ENCODE data around the gene PRMT7.
A peak's percentile ranks its signal among the peaks of the same experiment; 100 is the strongest.

Gene PRMT7

DNA sequence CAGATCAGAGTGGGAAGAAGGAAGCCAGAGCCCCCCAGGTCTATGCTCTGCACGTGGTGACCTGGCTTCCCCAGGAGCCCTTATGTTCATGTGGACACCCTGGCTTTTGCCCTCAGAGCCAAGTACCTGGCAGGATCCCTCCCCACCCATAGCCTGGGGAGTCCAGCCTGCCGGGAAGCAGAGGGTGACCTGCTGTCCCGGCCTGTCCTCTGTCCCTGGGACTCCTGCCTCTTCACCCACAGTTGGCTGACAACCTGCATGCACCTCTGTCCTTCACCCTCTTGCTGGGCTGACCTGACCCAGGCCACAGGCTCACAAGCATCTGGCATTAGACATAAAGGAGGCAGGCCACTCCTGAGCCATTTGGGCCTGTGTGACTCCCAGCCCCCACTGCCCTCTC, 77.3 kb downstream of the PRMT7 start:
- Mint-ChIP-seq H3K36me3 (ENCODE audit: low read depth) (no peaks in the 10 kb centered on the region), H3K27ac (peak overlapping the region; percentile 39)
- TF ChIP-seq, protein P1, sequence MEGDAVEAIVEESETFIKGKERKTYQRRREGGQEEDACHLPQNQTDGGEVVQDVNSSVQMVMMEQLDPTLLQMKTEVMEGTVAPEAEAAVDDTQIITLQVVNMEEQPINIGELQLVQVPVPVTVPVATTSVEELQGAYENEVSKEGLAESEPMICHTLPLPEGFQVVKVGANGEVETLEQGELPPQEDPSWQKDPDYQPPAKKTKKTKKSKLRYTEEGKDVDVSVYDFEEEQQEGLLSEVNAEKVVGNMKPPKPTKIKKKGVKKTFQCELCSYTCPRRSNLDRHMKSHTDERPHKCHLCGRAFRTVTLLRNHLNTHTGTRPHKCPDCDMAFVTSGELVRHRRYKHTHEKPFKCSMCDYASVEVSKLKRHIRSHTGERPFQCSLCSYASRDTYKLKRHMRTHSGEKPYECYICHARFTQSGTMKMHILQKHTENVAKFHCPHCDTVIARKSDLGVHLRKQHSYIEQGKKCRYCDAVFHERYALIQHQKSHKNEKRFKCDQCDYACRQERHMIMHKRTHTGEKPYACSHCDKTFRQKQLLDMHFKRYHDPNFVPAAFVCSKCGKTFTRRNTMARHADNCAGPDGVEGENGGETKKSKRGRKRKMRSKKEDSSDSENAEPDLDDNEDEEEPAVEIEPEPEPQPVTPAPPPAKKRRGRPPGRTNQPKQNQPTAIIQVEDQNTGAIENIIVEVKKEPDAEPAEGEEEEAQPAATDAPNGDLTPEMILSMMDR (IDR thresholded peaks at IDR 0.05), result no peak

DNA sequence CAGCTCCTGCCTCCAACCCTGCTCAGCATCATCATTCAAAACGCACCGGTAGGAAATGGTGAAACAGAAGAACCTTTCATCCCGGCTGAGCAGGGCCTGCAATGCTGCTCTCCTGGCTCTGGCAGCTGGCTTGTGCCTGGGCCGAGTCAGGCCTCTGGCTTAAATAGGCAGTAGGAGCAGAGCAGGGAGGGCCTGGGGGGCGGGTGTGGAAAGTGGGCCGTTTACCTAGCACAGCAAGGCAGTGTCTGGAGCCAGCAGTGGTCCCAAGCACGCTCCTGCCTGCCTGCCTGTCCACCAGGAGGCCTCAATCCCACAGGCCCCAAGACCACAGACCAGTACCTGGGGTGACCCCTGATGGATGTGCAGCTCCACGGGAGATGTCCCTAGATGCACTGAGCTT, 78.2 kb downstream of the PRMT7 start:
- no peak for DNase-seq
- no peaks in the 10 kb centered on the region for H3K9me3 Mint-ChIP-seq

More for the DNA sequence above, 77.3 kb downstream of the PRMT7 start:
- Mint-ChIP-seq H3K4me1 (peaks cover 48% of the 10 kb centered on the region), H3K4me3 (no peak overlapping the region), H3K27me3 (ENCODE audit: low read depth, poor library complexity) (peaks cover 1% of the 10 kb centered on the region), H3K9me3 (no peaks in the 10 kb centered on the region)
- DNase-seq, result no peak

DNA sequence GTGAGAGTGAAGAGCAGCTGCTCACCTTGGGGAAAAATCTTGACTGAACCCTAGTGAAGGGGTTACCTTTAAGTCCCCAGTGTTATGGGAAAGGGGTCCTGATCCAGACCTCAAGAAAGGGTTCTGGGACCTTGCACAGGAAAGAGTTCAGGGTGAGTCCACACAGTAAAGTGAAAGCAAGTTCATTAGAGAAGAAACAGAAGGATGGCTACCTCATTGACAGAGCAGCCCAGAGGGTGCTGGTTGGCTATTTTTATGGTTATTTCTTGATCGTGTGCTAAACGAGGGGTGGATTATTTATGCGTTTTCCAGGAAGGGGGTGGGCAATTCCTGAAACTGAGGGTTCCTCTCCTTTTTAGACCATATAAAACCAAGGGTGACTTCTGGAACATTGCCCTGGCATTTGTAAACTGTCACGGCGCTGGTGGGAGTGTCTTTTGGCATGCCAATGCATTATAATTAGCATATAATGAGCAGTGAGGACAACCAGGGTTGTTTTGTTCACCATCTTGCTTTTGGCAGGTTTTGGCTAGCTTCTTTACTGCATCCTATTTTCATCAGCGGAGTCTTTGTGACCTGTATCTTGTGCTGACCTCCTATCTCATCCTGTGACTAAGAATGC, 79.0 kb downstream of the PRMT7 start:
- peak overlapping the region; percentile 10 for H3K27ac Mint-ChIP-seq
- H3K4me3 Mint-ChIP-seq, result no peak overlapping the region
- H3K27me3 Mint-ChIP-seq (ENCODE audit: low read depth, poor library complexity), result peaks cover 5% of the 10 kb centered on the region
- H3K9me3 Mint-ChIP-seq, result no peaks in the 10 kb centered on the region
- TF ChIP-seq, protein P1 (IDR thresholded peaks at IDR 0.05), result no peak
- H3K36me3 Mint-ChIP-seq (ENCODE audit: low read depth), result no peaks in the 10 kb centered on the region
- DNase-seq, result no peak
- peaks cover 33% of the 10 kb centered on the region for H3K4me1 Mint-ChIP-seq

More for the DNA sequence above, 78.2 kb downstream of the PRMT7 start:
- Mint-ChIP-seq H3K4me1 (peaks cover 39% of the 10 kb centered on the region), H3K27ac (peak overlapping the region; percentile 33), H3K27me3 (ENCODE audit: low read depth, poor library complexity) (peaks cover 5% of the 10 kb centered on the region), H3K4me3 (no peak overlapping the region), H3K36me3 (ENCODE audit: low read depth) (no peaks in the 10 kb centered on the region)
- TF ChIP-seq, protein P1 (IDR thresholded peaks at IDR 0.05), result no peak

DNA sequence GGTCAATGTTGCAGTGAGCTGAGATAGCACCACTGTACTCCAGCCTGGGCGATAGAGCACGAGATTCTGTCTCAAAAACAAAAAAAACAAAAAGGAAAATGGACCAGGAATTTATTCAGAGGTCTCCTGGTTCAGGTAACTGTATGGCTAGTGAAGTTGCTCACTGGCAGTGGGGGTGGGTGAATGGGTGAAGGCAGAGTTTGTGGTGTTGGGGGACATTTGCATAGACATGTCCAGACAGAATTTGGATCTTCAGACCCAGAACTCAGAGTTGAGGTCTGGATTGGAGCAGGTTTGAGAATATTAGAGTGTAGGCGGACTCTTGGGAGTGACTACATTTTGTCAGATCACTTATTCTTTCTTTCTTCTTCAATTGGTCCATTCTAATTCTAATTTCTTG, 82.5 kb downstream of the PRMT7 start:
- peaks cover 5% of the 10 kb centered on the region for H3K27me3 Mint-ChIP-seq (ENCODE audit: low read depth, poor library complexity)

DNA sequence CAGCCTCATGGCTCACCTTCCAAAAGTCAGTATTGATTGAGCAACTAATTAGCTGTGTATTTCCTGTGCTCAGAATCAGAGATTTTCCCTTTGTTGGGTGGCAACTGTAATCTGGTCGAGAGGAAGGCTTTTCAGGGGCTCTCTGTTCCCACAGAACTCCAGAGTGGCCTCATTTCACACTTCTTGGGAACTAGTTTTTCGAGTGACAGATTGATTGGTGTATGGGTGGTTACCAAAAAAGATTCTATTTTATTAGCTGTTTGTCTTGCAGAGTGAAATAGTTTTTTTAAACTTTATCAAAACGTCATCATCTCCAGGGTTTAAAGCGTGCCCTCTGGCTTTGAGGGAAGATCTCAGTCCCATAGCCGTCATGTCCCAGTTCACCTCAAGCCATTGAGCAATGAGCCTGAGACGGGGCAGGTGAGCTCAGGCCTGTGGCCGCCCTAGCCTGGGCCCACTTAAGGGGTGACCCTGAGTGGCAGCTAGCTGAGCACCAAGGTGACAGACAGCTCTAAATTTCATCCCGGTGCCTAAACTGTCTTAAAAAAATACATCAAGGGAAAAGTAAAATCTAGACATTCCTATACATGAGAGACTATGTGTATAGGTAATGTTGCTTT, 84.5 kb downstream of the PRMT7 start:
- Mint-ChIP-seq H3K27ac (no peak overlapping the region), H3K4me1 (peaks cover 30% of the 10 kb centered on the region), H3K9me3 (no peaks in the 10 kb centered on the region), H3K36me3 (ENCODE audit: low read depth) (no peaks in the 10 kb centered on the region), H3K4me3 (no peak overlapping the region), H3K27me3 (ENCODE audit: low read depth, poor library complexity) (peaks cover 5% of the 10 kb centered on the region)
- TF ChIP-seq, protein P1 (IDR thresholded peaks at IDR 0.05), result no peak
- no peak for DNase-seq

More for the DNA sequence above, 82.5 kb downstream of the PRMT7 start:
- TF ChIP-seq, protein P1 (IDR thresholded peaks at IDR 0.05), result no peak
- Mint-ChIP-seq H3K9me3 (no peaks in the 10 kb centered on the region), H3K27ac (no peak overlapping the region), H3K4me3 (no peak overlapping the region), H3K36me3 (ENCODE audit: low read depth) (no peaks in the 10 kb centered on the region), H3K4me1 (peaks cover 40% of the 10 kb centered on the region)
- no peak for DNase-seq

DNA sequence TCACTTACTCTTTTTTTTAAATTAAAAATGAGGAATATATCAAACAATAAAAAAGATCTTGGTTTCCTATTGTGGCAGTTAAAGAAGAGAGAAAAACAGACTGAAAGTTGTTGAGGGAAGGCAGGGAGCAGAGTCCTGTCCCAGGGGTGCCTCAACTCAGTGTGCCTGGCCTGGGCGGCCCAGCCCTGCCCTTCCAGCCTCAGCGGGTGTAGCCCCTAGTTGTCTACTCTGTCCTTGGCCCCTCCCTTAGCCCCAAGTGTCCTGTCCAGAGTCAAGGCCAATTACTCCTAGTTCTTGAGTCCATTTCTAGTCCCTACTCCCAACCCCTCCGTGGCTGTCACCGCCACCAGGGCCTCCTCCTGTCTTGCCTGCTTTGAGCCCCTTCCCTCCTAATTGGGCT, 85.0 kb downstream of the PRMT7 start:
- no peak overlapping the region for H3K4me3 Mint-ChIP-seq
- no peaks in the 10 kb centered on the region for H3K9me3 Mint-ChIP-seq
- H3K4me1 Mint-ChIP-seq, result peaks cover 29% of the 10 kb centered on the region
- H3K27me3 Mint-ChIP-seq (ENCODE audit: low read depth, poor library complexity), result peaks cover 5% of the 10 kb centered on the region
- DNase-seq, result no peak
- TF ChIP-seq, protein P1 (IDR thresholded peaks at IDR 0.05), result no peak
- no peaks in the 10 kb centered on the region for H3K36me3 Mint-ChIP-seq (ENCODE audit: low read depth)
- H3K27ac Mint-ChIP-seq, result no peak overlapping the region

Data from nephron progenitor cell (in vitro differentiated cells).